Upper lobe of right lung (tissue), 1 donor: ENCODE data around the gene SRPK2. TPM values are rescaled to one million over a fixed set of nuclear protein-coding genes. Genes with fewer than 3 reads are reported as not detected.

Experiments used
- ATAC-seq: fragments of 200-7000 bp; cut with Tn5 transposase; one replicate; pipeline ENCODE4 v1.9.1; 2020; ENCODE audit warnings: mild to moderate bottlenecking, moderate library complexity
- DNase-seq: peaks from one replicate; pipeline ENCODE4 v3.0.0-alpha.2; 2020
- H3K27ac ChIP-seq: fragments of 200-600 bp; one replicate; pipeline ENCODE4 v1.8.0; 2022
- H3K27me3 ChIP-seq: fragments of 200-600 bp; one replicate; pipeline ENCODE4 v1.8.0; 2022; ENCODE audit warnings: mild to moderate bottlenecking
- H3K36me3 ChIP-seq: fragments of 200-600 bp; one replicate; pipeline ENCODE4 v1.8.0; 2022
- H3K4me1 ChIP-seq: fragments of 200-600 bp; one replicate; pipeline ENCODE4 v1.8.0; 2022
- H3K4me3 ChIP-seq: fragments of 200-600 bp; one replicate; pipeline ENCODE4 v1.8.0; 2022; ENCODE audit warnings: mild to moderate bottlenecking
- H3K9me3 ChIP-seq: fragments of 200-600 bp; one replicate; pipeline ENCODE4 v1.8.0; 2022
- CTCF ChIP-seq: fragments of 200-600 bp; IDR thresholded peaks from one replicate; pipeline ENCODE4 v1.8.0; 2022; ENCODE audit warnings: antibody characterized with exemption
- intact Hi-C: fragments of 100-400 bp; cut with DNase I; formaldehyde crosslinking; loops from one replicate; pipeline ENCODE4 v1.11.0; 2022
- total RNA-seq: library from RNA; stranded (reverse); fragmentation: NEBNext Ultra II Directional; extraction: Animal tissue kit (Norgen Biotek cat#: 25700); gene quantifications from one replicate; pipeline ENCODE4 v1.2.1, GENCODE V29; 2021
- donor health status: DM: no; HTN: yes; CAD: no; lungs with severe emphysema.

SRPK2 gene
- total RNA-seq, 1 donor from 2014 or later, result 48.5 TPM

GRCh38 chr7:105215821-105216220 is 172.9 kb downstream of the SRPK2 start:
- Histone ChIP-seq H3K27ac (no peak overlapping the region), H3K4me1 (peaks cover 9% of the 10 kb centered on the region), H3K9me3 (no peaks in the 10 kb centered on the region), H3K36me3 (no peaks in the 10 kb centered on the region), H3K27me3 (no peaks in the 10 kb centered on the region), H3K4me3 (no peak overlapping the region)
- DNase-seq (no peak), ATAC-seq (no peak)
- intact Hi-C loops, result no loop called here
- TF ChIP-seq CTCF, result no peak

- ATAC-seq, result no peak
- Histone ChIP-seq H3K9me3 (no peaks in the 10 kb centered on the region), H3K4me1 (peaks cover 15% of the 10 kb centered on the region), H3K4me3 (no peak overlapping the region), H3K27ac (no peak overlapping the region), H3K36me3 (no peaks in the 10 kb centered on the region), H3K27me3 (no peaks in the 10 kb centered on the region)
- no peak for DNase-seq
- no peak for TF ChIP-seq CTCF
- intact Hi-C loops, result no loop called here
Observed at GRCh38 chr7:105215182-105215581, 173.5 kb downstream of the SRPK2 start.

- DNase-seq, result no peak
- no peak for TF ChIP-seq CTCF
- no peak overlapping the region for H3K4me3 ChIP-seq
- intact Hi-C loops, result no loop called here
- no peak overlapping the region for H3K27ac ChIP-seq
- peak; percentile 64 for ATAC-seq
- peaks cover 24% of the 10 kb centered on the region for H3K4me1 ChIP-seq
- no peaks in the 10 kb centered on the region for H3K9me3 ChIP-seq
- no peaks in the 10 kb centered on the region for H3K27me3 ChIP-seq
- no peaks in the 10 kb centered on the region for H3K36me3 ChIP-seq
Observed at GRCh38 chr7:105213611-105214010, 175.1 kb downstream of the SRPK2 start.

GRCh38 chr7:105212212-105212611 is 176.5 kb downstream of the SRPK2 start:
- no peaks in the 10 kb centered on the region for H3K9me3 ChIP-seq
- no peak for ATAC-seq

GRCh38 chr7:105210721-105211205 is 178.0 kb downstream of the SRPK2 start:
- no peak overlapping the region for H3K4me3 ChIP-seq
- H3K36me3 ChIP-seq, result no peaks in the 10 kb centered on the region
- no peak overlapping the region for H3K27ac ChIP-seq
- peaks cover 24% of the 10 kb centered on the region for H3K4me1 ChIP-seq
- TF ChIP-seq CTCF, result no peak
- H3K9me3 ChIP-seq, result no peaks in the 10 kb centered on the region
- H3K27me3 ChIP-seq, result no peaks in the 10 kb centered on the region
- ATAC-seq, result peak; percentile 35
- DNase-seq, result no peak
- intact Hi-C loops, result no loop called here

More at GRCh38 chr7:105212212-105212611, 176.5 kb downstream of the SRPK2 start:
- DNase-seq, result no peak
- intact Hi-C loops, result no loop called here
- no peak overlapping the region for H3K4me3 ChIP-seq
- no peak overlapping the region for H3K27ac ChIP-seq
- TF ChIP-seq CTCF, result no peak
- H3K27me3 ChIP-seq, result no peaks in the 10 kb centered on the region
- H3K4me1 ChIP-seq, result peaks cover 24% of the 10 kb centered on the region
- H3K36me3 ChIP-seq, result no peaks in the 10 kb centered on the region

GRCh38 chr7:105209870-105210269 is 178.9 kb downstream of the SRPK2 start:
- DNase-seq (no peak), ATAC-seq (no peak)
- H3K36me3 ChIP-seq, result no peaks in the 10 kb centered on the region
- no peak overlapping the region for H3K4me3 ChIP-seq
- no peak overlapping the region for H3K27ac ChIP-seq
- peaks cover 24% of the 10 kb centered on the region for H3K4me1 ChIP-seq
- TF ChIP-seq CTCF, result no peak
- no peaks in the 10 kb centered on the region for H3K9me3 ChIP-seq
- intact Hi-C loops, result no loop called here
- H3K27me3 ChIP-seq, result no peaks in the 10 kb centered on the region
